NCI-H2196 treated with DMSO at 0.1 percent for 48 hours (cell line): Measurements from ENCODE around the gene CRYGB.
"Not testable (repeated sequence)": the region's sequence is repeated elsewhere in the genome, so short reads cannot be mapped to it uniquely, and the experiment has no call there.

Experiments
- DNase-seq: peaks from one replicate; lab custom pipeline; 2025; ENCODE audit not compliant: unreplicated experiment; lab: John Stamatoyannopoulos, UW

CRYGB gene

GRCh38 chr2:208118918-208119317 lies 27.0 kb downstream of the CRYGB start:
- no peak for DNase-seq

- DNase-seq, result not testable (repeated sequence)
These were observed 28.6 kb downstream of the CRYGB start for GRCh38 chr2:208117390-208117789.

- peak; percentile 62 for DNase-seq
These were observed 33.0 kb downstream of the CRYGB start for GRCh38 chr2:208112969-208113368.

GRCh38 chr2:208112273-208112745 lies 33.6 kb downstream of the CRYGB start:
- not testable (repeated sequence) for DNase-seq

GRCh38 chr2:208103616-208104015 lies 42.3 kb downstream of the CRYGB start:
- DNase-seq, result no peak

- DNase-seq, result no peak
These were observed 44.0 kb downstream of the CRYGB start for GRCh38 chr2:208101716-208102631.

- no peak for DNase-seq
These were observed 46.1 kb downstream of the CRYGB start for GRCh38 chr2:208099682-208100470.

- not testable (repeated sequence) for DNase-seq
These were observed 47.3 kb downstream of the CRYGB start for GRCh38 chr2:208098701-208099100.

GRCh38 chr2:208098267-208098666 lies 47.7 kb downstream of the CRYGB start:
- no peak for DNase-seq

- no peak for DNase-seq
These were observed 48.2 kb downstream of the CRYGB start for GRCh38 chr2:208097801-208098200.

GRCh38 chr2:208097313-208097712 lies 48.6 kb downstream of the CRYGB start:
- no peak for DNase-seq

- DNase-seq, result no peak
These were observed 49.9 kb downstream of the CRYGB start for GRCh38 chr2:208096080-208096479.

GRCh38 chr2:208093128-208093527 lies 52.8 kb downstream of the CRYGB start:
- no peak for DNase-seq
